ENCODE data around the gene DNAJC4. TPM values are rescaled to one million over a fixed set of nuclear protein-coding genes. Genes with fewer than 3 reads are reported as not detected.

The DNAJC4 gene
- total RNA-seq, 1 experiment from 2014 or later = 19.5 TPM

GRCh38 chr11:64183890-64184289 lies 46.5 kb upstream of the DNAJC4 start:
- POLR2A ChIA-PET = interaction anchor here (0.9 to 4.0 kb wide), 8 partner anchors 10 to 502 kb away, joined by 3 to 42 read pairs (median 4); partner anchors contain the start of genes ESRRA, MACROD1, NUDT22 and TRPT1

GRCh38 chr11:64185175-64185692 lies 45.1 kb upstream of the DNAJC4 start:
- H3K4me1 Mint-ChIP-seq (ENCODE audit: insufficient read depth, unreplicated experiment) = peaks cover 7% of the 10 kb centered on the region
- peak; percentile 38 for TF ChIP-seq CTCF (IDR thresholded peaks at IDR 0.05; ENCODE audit: unreplicated experiment)
- no peak overlapping the region for H3K27ac Mint-ChIP-seq (ENCODE audit: low read depth, unreplicated experiment)
- DNase-seq (ENCODE audit: unreplicated experiment) = peak; percentile 83
- TSS peak; percentile 78 for BruUV-seq (replicated peaks)
- ChIA-PET POLR2A (interaction anchor here (0.5 to 4.0 kb wide), 29 partner anchors 9 to 733 kb away, joined by 3 to 42 read pairs (median 5); partner anchors contain the start of genes CATSPERZ, COX8A, DNAJC4 and ESRRA), CTCF (interaction anchor here (0.5 to 1.7 kb wide), 13 partner anchors 9 to 1150 kb away, joined by 3 to 8 read pairs (median 3); no protein-coding TSS in a partner anchor)
- intact Hi-C loops (cut with micrococcal nuclease) = loop anchor here (5.0 kb wide), 2 partner anchors 102 to 117 kb away; partner anchors contain the start of genes CATSPERZ and GPR137
- no peaks in the 10 kb centered on the region for H3K27me3 Mint-ChIP-seq (ENCODE audit: insufficient read depth, unreplicated experiment)
- peaks cover 17% of the 10 kb centered on the region for H3K36me3 Mint-ChIP-seq (ENCODE audit: insufficient read depth, unreplicated experiment)
- H3K4me3 Mint-ChIP-seq (ENCODE audit: unreplicated experiment) = no peak overlapping the region
- H3K9me3 Mint-ChIP-seq (ENCODE audit: unreplicated experiment) = no peaks in the 10 kb centered on the region

More at GRCh38 chr11:64183890-64184289, 46.5 kb upstream of the DNAJC4 start:
- TF ChIP-seq CTCF (IDR thresholded peaks at IDR 0.05; ENCODE audit: unreplicated experiment) = no peak
- DNase-seq (ENCODE audit: unreplicated experiment) = no peak
- H3K36me3 Mint-ChIP-seq (ENCODE audit: insufficient read depth, unreplicated experiment) = peaks cover 8% of the 10 kb centered on the region
- H3K27ac Mint-ChIP-seq (ENCODE audit: low read depth, unreplicated experiment) = no peak overlapping the region
- H3K4me3 Mint-ChIP-seq (ENCODE audit: unreplicated experiment) = no peak overlapping the region
- no TSS peak for BruUV-seq (replicated peaks)
- intact Hi-C loops (cut with micrococcal nuclease) = no loop called here
- H3K27me3 Mint-ChIP-seq (ENCODE audit: insufficient read depth, unreplicated experiment) = no peaks in the 10 kb centered on the region
- H3K4me1 Mint-ChIP-seq (ENCODE audit: insufficient read depth, unreplicated experiment) = peaks cover 7% of the 10 kb centered on the region
- no peaks in the 10 kb centered on the region for H3K9me3 Mint-ChIP-seq (ENCODE audit: unreplicated experiment)
- CTCF ChIA-PET = interaction anchor here (0.5 to 0.6 kb wide), 3 partner anchors 112 to 1302 kb away, joined by 3 to 5 read pairs (median 3); no protein-coding TSS in a partner anchor

- H3K9me3 Mint-ChIP-seq (ENCODE audit: unreplicated experiment) = no peaks in the 10 kb centered on the region
- no peaks in the 10 kb centered on the region for H3K27me3 Mint-ChIP-seq (ENCODE audit: insufficient read depth, unreplicated experiment)
- no peak within 1 kb of the TSS for H3K4me3 Mint-ChIP-seq (ENCODE audit: unreplicated experiment)
- no peak within 1 kb of the TSS for H3K27ac Mint-ChIP-seq (ENCODE audit: low read depth, unreplicated experiment)
- H3K36me3 Mint-ChIP-seq (ENCODE audit: insufficient read depth, unreplicated experiment) = peaks cover 23% of the 10 kb centered on the region
- no TSS peak for BruUV-seq (replicated peaks)
- peaks cover 7% of the 10 kb centered on the region for H3K4me1 Mint-ChIP-seq (ENCODE audit: insufficient read depth, unreplicated experiment)
- peak; percentile 100 for DNase-seq (ENCODE audit: unreplicated experiment)
- POLR2A ChIA-PET = interaction anchor here (0.5 to 4.0 kb wide), 28 partner anchors 9 to 732 kb away, joined by 3 to 42 read pairs (median 5); partner anchors contain the start of genes CATSPERZ, COX8A, ESRRA and FERMT3
- intact Hi-C loops (cut with micrococcal nuclease) = loop anchor here (2.0 to 5.0 kb wide), 3 partner anchors 41 to 116 kb away; partner anchors contain the start of genes CATSPERZ, GPR137, NUDT22 and TRPT1
- CTCF ChIA-PET = interaction anchor here (0.5 to 1.7 kb wide), 11 partner anchors 8 to 1151 kb away, joined by 3 to 8 read pairs (median 3); no protein-coding TSS in a partner anchor
- peak; percentile 23 for TF ChIP-seq CTCF (IDR thresholded peaks at IDR 0.05; ENCODE audit: unreplicated experiment)
Observed at GRCh38 chr11:64185693-64186491, 44.5 kb upstream of the DNAJC4 start, which contains the start of gene STIP1. STIP1 (plus strand) TSS chr11:64186171; CDS start chr11:64186262, 91 bp downstream.
